T47D (cell line): Measurements from ENCODE around the gene CCDC57.

Experiments
- DNase-seq, 2 experiments: peaks; one replicate each; pipeline versions ENCODE4 v3.0.0 to v3.0.0-alpha.2; 2011 to 2012; ENCODE audit warnings: low read depth in 1 of 2, low spot score in 1 of 2
- JUND ChIP-seq: IDR thresholded peaks from 2 replicates; pipeline ENCODE4 v1.6.1; 2012; ENCODE audit warnings: low read depth
- in situ Hi-C: cut with HindIII; loops from 2 replicates; pipeline ENCODE4 v1.10.0; 2016; ENCODE audit warnings: low sequenced_read_pairs, low pct_unique_long_range_greater_than_20kb

The CCDC57 gene

GRCh38 chr17:82242977-82243647 is 30.5 kb upstream of the CCDC57 start:
- DNase-seq: no peak
- TF ChIP-seq JUND: no peak
- in situ Hi-C loops: no loop called here

DNA sequence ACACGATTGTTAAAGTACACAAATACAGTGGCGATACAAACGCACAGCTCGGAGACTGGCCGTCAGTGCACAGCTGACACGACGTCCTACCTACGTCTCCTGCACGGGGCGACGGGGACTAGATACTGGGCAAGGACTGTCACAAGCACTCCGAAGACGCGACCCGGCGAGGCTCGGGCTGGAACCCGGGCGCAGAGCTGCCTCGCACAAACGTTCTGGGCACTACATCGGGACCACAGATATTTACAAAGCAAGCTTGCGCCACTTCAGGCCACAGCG is 30.0 kb upstream of the CCDC57 start:
- no peak for TF ChIP-seq JUND
- in situ Hi-C loops: no loop called here

DNA sequence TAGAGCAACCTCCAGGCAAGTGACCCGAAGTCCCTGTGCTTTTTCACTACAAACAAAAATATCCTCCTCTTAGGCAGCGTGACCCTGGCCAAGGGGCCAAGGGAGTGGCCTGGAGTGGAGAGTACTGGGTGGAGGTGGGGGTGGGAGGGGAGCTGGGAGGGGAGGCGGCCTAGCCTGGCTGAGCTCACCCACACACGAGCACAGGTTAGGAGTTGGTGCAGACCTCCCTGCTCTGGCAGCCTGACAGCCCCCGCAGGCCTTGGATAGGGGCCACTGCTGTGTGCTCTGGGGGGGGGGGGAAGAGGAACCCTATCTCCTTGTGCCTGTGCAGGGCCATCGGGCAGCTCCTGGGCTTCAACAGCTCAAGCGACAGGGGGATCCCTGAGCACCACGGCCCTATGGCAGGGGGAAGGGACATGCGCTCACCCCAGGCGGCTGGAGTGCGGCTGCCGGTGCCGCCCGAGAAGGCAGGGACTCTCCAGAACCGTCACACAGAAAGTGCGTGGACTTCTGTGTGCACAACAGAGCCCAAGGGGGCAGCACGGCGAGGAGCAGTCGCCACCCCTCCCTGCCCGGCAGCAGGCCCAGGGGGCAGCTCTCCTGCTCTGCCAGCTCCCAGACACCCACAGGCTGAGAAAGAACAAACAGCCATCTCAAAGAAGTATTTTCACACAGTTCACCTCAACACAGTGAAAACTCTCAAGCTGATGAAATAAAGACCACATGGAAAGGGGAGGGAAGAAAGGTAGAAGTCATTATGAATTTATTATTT is 29.5 kb upstream of the CCDC57 start:
- no peak for DNase-seq
- in situ Hi-C loops: no loop called here

More for the DNA sequence above, 30.0 kb upstream of the CCDC57 start:
- DNase-seq: no peak

GRCh38 chr17:82241183-82241925 is 28.7 kb upstream of the CCDC57 start:
- in situ Hi-C loops: no loop called here
- peak in 1 of 2 experiments; percentile 58 for DNase-seq
- no peak for TF ChIP-seq JUND

More for the DNA sequence above, 29.5 kb upstream of the CCDC57 start:
- no peak for TF ChIP-seq JUND

GRCh38 chr17:82240506-82241182 is 28.0 kb upstream of the CCDC57 start:
- TF ChIP-seq JUND: no peak
- in situ Hi-C loops: no loop called here
- no peak for DNase-seq

DNA sequence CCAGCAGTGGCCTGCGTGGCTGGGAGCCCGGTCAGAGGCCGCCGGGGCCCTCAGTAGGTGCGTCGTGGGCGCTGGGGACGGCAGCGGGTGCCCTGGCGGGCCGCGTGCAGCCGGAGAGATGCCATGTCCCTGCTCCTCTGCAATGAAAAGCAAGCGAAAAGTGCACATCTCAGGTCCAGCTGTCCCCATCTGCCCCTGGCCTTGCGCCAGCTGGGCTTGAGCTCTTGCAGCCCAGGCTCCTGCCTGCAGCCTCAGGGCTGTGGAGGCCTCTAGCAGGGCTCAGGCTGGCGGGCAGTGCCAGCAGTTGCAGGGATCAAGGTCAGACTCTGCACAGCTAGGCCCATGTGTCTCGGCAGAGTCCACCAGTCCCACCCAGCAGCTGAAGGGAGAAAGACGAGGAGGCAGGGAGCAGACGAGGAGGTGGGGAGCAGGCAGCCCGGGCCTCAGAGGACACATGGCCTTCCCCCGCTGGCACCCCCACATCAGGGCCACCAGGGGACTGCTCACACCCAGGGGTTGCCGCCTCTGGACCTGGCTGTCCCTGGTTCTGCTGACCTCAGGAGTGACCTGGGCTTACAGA is 27.4 kb upstream of the CCDC57 start:
- in situ Hi-C loops: no loop called here
- DNase-seq: peak in 1 of 2 experiments; percentile 60
- no peak for TF ChIP-seq JUND

DNA sequence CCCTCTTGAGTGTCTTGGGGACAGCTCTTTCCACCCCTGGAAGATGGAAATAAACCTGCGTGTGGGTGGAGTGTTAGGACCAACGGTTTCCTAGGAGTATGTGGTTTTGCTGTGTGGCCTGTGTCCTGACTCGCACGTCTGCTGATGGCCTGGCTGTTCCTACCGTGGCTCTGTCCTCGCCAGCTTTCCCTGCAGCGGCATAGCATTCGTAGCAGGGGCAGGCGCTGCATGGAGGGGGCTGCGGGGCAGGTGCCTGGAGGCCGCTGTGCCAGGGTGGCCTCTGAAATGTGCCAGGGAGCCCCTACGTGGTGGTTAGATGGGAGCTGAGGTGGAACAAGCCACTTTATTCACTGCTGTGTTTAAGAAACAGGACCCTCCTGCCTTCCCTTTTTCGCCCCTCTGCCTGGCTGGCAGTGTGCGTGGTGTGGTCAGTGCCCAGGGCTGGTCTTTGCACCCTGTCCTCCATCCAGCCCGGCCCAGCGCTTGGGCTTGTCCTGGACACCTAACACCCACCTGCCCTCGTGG is 26.8 kb upstream of the CCDC57 start:
- no peak for DNase-seq
- in situ Hi-C loops: no loop called here
- TF ChIP-seq JUND: no peak

DNA sequence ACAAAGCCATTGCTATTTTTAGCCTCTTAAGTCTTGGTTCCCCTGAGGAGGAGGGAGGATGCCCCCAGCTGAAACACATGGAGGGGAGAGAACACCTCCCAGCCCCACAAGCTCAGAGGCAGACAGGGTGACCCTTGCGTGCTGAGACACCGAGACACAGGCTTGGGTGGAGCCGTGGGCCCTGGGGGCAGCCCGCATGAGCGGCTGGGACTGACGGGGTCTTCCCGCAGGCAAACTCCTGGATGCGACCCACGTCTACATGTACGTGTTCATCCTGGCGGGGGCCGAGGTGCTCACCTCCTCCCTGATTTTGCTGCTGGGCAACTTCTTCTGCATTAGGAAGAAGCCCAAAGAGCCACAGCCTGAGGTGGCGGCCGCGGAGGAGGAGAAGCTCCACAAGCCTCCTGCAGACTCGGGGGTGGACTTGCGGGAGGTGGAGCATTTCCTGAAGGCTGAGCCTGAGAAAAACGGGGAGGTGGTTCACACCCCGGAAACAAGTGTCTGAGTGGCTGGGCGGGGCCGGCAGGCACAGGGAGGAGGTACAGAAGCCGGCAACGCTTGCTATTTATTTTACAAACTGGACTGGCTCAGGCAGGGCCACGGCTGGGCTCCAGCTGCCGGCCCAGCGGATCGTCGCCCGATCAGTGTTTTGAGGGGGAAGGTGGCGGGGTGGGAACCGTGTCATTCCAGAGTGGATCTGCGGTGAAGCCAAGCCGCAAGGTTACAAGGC is 26.0 kb upstream of the CCDC57 start:
- in situ Hi-C loops: no loop called here
- TF ChIP-seq JUND: no peak
- DNase-seq: peak; percentile 91 to 96

DNA sequence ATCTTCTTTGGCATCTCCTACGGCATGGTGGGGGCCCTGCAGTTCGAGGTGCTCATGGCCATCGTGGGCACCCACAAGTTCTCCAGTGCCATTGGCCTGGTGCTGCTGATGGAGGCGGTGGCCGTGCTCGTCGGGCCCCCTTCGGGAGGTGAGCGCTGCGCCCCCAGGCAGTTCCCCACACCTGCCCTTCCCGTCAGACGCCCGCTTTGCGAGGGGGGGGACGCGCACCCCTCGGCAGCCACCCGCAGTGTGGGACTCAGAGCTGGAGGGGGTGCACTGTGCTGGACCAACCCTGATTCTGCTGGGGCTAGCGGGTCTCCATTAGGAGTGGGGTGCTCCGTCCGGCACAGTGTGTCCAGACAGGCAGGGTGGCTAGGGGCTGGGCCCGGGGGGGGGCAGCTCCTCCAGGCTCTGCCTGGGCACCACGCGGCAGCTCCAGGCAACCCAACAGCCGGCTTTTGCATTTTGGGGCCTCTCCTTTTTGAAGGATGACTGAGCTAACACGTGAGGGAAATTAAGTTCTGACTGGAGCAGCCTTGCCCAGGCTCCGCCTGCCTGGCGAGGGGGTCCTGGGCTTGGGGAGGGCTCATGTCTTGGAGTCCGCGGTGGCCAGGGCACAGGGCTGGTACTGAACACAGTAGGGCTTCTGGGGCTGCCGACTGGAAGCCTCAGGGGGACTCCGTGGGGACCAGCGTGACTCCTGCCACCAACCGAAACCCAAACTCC is 25.3 kb upstream of the CCDC57 start:
- in situ Hi-C loops: no loop called here
- DNase-seq: no peak
- TF ChIP-seq JUND: no peak

GRCh38 chr17:82237083-82237745 is 24.6 kb upstream of the CCDC57 start:
- in situ Hi-C loops: no loop called here
- DNase-seq: no peak
- no peak for TF ChIP-seq JUND
